HepG2 (cell line): ENCODE data around the gene ANK3. TPM values are rescaled to one million over a fixed set of nuclear protein-coding genes. Genes with fewer than 3 reads are reported as not detected.

Experiments
- ATAC-seq: fragments of 200-7000 bp; cut with Tn5 transposase; 3 replicates; pipeline ENCODE4 v1.9.1; 2020; ENCODE audit warnings: mild to moderate bottlenecking, moderate library complexity
- BruUV-seq: library from RNA; stranded (reverse); fragments of 400-500 nt; replicated peaks from 2 replicates; lab custom pipeline; 2021; lab: Mats Ljungman, UMichigan
- CTCF ChIA-PET: fragments of 300-600 bp; formaldehyde crosslinking; extraction: SDS; loops from one replicate; lab custom pipeline; 2021; ENCODE audit warnings: low total read pairs, inconsistent platforms, low intra/inter-chr PET ratio; lab: Yijun Ruan, JAX
- POLR2A ChIA-PET: fragments of 350-600 bp; sonication (Branson Sonifier 250); formaldehyde crosslinking; loops from one replicate; lab custom pipeline; 2020; ENCODE audit warnings: antibody characterized with exemption, inconsistent platforms; lab: Yijun Ruan, JAX
- DNase-seq: peaks from one replicate; pipeline ENCODE4 v3.0.0-alpha.2; 2015; ENCODE audit warnings: low spot score
- FAIRE-seq: peaks from 3 replicates; lab custom pipeline; 2011; peaks lifted over from hg19 to GRCh38; lab: Jason Lieb, UNC
- H2AFZ ChIP-seq: one replicate; pipeline ENCODE4 v1.6.1; 2011; ENCODE audit warnings: low read length, inconsistent platforms
- H3K27ac ChIP-seq: fragments of 300-600 bp; 3 replicates; pipeline ENCODE4 v1.8.0; 2011; ENCODE audit warnings: mixed run types, mild to moderate bottlenecking, mixed read lengths, low read length, inconsistent platforms; ENCODE audit not compliant: insufficient read depth; ENCODE audit errors: extremely low read length
- H3K27me3 ChIP-seq, 2 experiments: fragments of 200-600 bp in 1 of 2; 2 replicates in 1 of 2; 3 replicates in 1 of 2; pipeline versions ENCODE4 v1.6.0 to v1.8.0; 2011; ENCODE audit warnings: low read length in 2 of 2, mild to moderate bottlenecking in 2 of 2, moderate library complexity in 2 of 2, inconsistent platforms in 1 of 2; ENCODE audit not compliant: insufficient read depth in 2 of 2, control insufficient read depth in 1 of 2
- H3K36me3 ChIP-seq, 2 experiments: fragments of 200-600 bp in 1 of 2; replicated peaks in 1 of 2; 2 replicates in 1 of 2; 3 replicates in 1 of 2; pipeline versions ENCODE4 v1.5.1 to v1.8.0; 2011; ENCODE audit warnings: low read length in 2 of 2, inconsistent platforms in 1 of 2; ENCODE audit not compliant: insufficient read depth in 2 of 2, control insufficient read depth in 1 of 2
- H3K4me1 ChIP-seq: 2 replicates; pipeline ENCODE4 v1.5.1; 2012; ENCODE audit warnings: low read length, inconsistent platforms; ENCODE audit not compliant: insufficient read depth
- H3K4me2 ChIP-seq: 2 replicates; pipeline ENCODE4 v1.6.0; 2011; ENCODE audit warnings: low read depth, low read length, inconsistent platforms
- H3K4me3 ChIP-seq, 3 experiments: fragments of 200-600 bp in 1 of 3; sonication (generic), shearing (Covaris generic) in 1 of 3; replicated peaks in 1 of 3; 2 replicates each; pipeline ENCODE4 v1.5.1; 2011 to 2016; ENCODE audit warnings: low read length in 3 of 3, inconsistent platforms in 2 of 3, low read depth in 2 of 3, mild to moderate bottlenecking in 2 of 3, control low read depth in 1 of 3, mixed read lengths in 1 of 3; ENCODE audit not compliant: insufficient read depth in 1 of 3
- H3K79me2 ChIP-seq: one replicate; pipeline ENCODE4 v1.6.1; 2011; ENCODE audit warnings: low read length, inconsistent platforms; ENCODE audit not compliant: insufficient read depth
- H3K9ac ChIP-seq: 2 replicates; pipeline ENCODE4 v1.6.0; 2011; ENCODE audit warnings: mild to moderate bottlenecking, low read depth, low read length, inconsistent platforms; ENCODE audit not compliant: insufficient read depth
- H3K9me3 ChIP-seq: 2 replicates; pipeline ENCODE4 v1.5.1; 2012; ENCODE audit warnings: mild to moderate bottlenecking, low read length
- H4K20me1 ChIP-seq: 2 replicates; pipeline ENCODE4 v1.6.0; 2011; ENCODE audit warnings: inconsistent platforms, mild to moderate bottlenecking, low read length, moderate library complexity; ENCODE audit not compliant: insufficient read depth
- ADNP ChIP-seq: sonication (generic); formaldehyde crosslinking; IDR thresholded peaks from 2 replicates; pipeline ENCODE4 v1.4.0; 2020; ENCODE audit warnings: missing genetic modification reagents
- ASH2L ChIP-seq: fragments of 300-600, 200-600 bp; sonication (generic); IDR thresholded peaks from 2 replicates; pipeline ENCODE4 v1.7.0; 2017; ENCODE audit warnings: low read depth, mild to moderate bottlenecking, moderate library complexity, mixed read lengths, low read length; ENCODE audit not compliant: insufficient read length
- ATF1 ChIP-seq: IDR thresholded peaks from 2 replicates; pipeline ENCODE4 v1.6.1; 2016; ENCODE audit warnings: mild to moderate bottlenecking, control low read depth
- CTCF ChIP-seq: sonication (generic); formaldehyde crosslinking; IDR thresholded peaks from 2 replicates; pipeline ENCODE4 v1.5.0; 2020; ENCODE audit warnings: mild to moderate bottlenecking, missing genetic modification reagents, moderate library complexity
- GLI4 ChIP-seq: sonication (generic); formaldehyde crosslinking; IDR thresholded peaks from 2 replicates; pipeline ENCODE4 v1.5.1; 2020; ENCODE audit warnings: missing genetic modification reagents, mild to moderate bottlenecking, moderate library complexity, borderline replicate concordance
- HIVEP1 ChIP-seq: sonication (generic); formaldehyde crosslinking; IDR thresholded peaks from 2 replicates; pipeline ENCODE4 v1.4.0; 2020; ENCODE audit warnings: mild to moderate bottlenecking, missing genetic modification reagents
- IRF9 ChIP-seq: sonication (generic); formaldehyde crosslinking; IDR thresholded peaks from 2 replicates; pipeline ENCODE4 v1.8.0; 2022; ENCODE audit warnings: missing genetic modification reagents, mild to moderate bottlenecking, borderline replicate concordance
- NCOA1 ChIP-seq: sonication (generic); formaldehyde crosslinking; IDR thresholded peaks from 2 replicates; pipeline ENCODE4 v1.9.0; 2021; ENCODE audit warnings: missing genetic modification reagents
- ZBTB2 ChIP-seq: sonication (generic); formaldehyde crosslinking; IDR thresholded peaks from 2 replicates; pipeline ENCODE4 v1.8.0; 2022; ENCODE audit warnings: low read depth, missing genetic modification reagents
- ZFP36L1 ChIP-seq: sonication (generic); formaldehyde crosslinking; IDR thresholded peaks from 2 replicates; pipeline ENCODE4 v1.8.0; 2022; ENCODE audit warnings: mild to moderate bottlenecking, missing genetic modification reagents, moderate library complexity
- ZNF180 ChIP-seq: sonication (generic); formaldehyde crosslinking; IDR thresholded peaks from 2 replicates; pipeline ENCODE4 v1.4.0; 2020; ENCODE audit warnings: low read depth, missing genetic modification reagents, borderline replicate concordance
- ZNF607 ChIP-seq: sonication (generic); formaldehyde crosslinking; IDR thresholded peaks from 2 replicates; pipeline ENCODE4 v1.5.1; 2020; ENCODE audit warnings: missing genetic modification reagents, mild to moderate bottlenecking, borderline replicate concordance
- ZNF816 ChIP-seq: sonication (generic); formaldehyde crosslinking; IDR thresholded peaks from 2 replicates; pipeline ENCODE4 v1.8.0; 2022; ENCODE audit warnings: missing genetic modification reagents, mild to moderate bottlenecking, borderline replicate concordance
- whole genome bisulfite sequencing: methylation state at CpG from one replicate; pipeline ENCODE4 v1.1.6; 2017; ENCODE audit warnings: low lambda C conversion rate; 5-methylcytosine and 5-hydroxymethylcytosine counted together
- in situ Hi-C: cut with HindIII; loops from 2 replicates; pipeline ENCODE4 v1.10.0; 2017; ENCODE audit warnings: low pct_unique_long_range_greater_than_20kb; ENCODE audit not compliant: extremely low pct_ligation_motif_present
- intact Hi-C: fragments of 100-400 bp; cut with micrococcal nuclease; formaldehyde crosslinking; loops from one replicate; pipeline ENCODE4 v1.10.0; 2022; ENCODE audit not compliant: unreplicated experiment
- polyA plus RNA-seq, 8 experiments: library from polyadenylated mRNA; depleted of rRNA in 3 of 8; stranded (reverse) in 7 of 8; unstranded in 1 of 8; fragments of >200 nt; fragmentation: Illumina TruSeq in 4 of 8; extraction: Trizol in 4 of 8; gene quantifications; 2 replicates each; pipeline versions ENCODE4 v1.2.1 to v1.2.3, GENCODE V29; 2011 to 2016; ENCODE audit warnings: low read depth in 4 of 8, missing spikeins in 1 of 8, mixed read lengths in 1 of 8; ENCODE audit not compliant: insufficient read depth in 1 of 8
- total RNA-seq, 5 experiments: library from RNA; depleted of rRNA; stranded (reverse); fragments of >200 nt; fragmentation: Illumina TruSeq; extraction: Trizol; gene quantifications; 2 replicates each; pipeline ENCODE4 v1.2.3, GENCODE V29; 2016; ENCODE audit warnings: low read depth in 1 of 5

The ANK3 gene
- total and polyA plus RNA-seq, 2 of the 13 experiments (the other 11 are each of a cell fraction or from before 2014, with no cell fraction given), result not detected

- H3K36me3 ChIP-seq, result no peaks in the 10 kb centered on the region
- H4K20me1 ChIP-seq, result no peaks in the 10 kb centered on the region
- no peak overlapping the region for H3K4me3 ChIP-seq
- ATAC-seq (no peak), FAIRE-seq (no peak), DNase-seq (no peak)
- peaks cover 27% of the 10 kb centered on the region for H3K4me1 ChIP-seq
- no peaks in the 10 kb centered on the region for H3K79me2 ChIP-seq
- no peaks in the 10 kb centered on the region for H3K9me3 ChIP-seq
- ChIA-PET POLR2A (no interaction called here), CTCF (no interaction called here)
- no peak overlapping the region for H3K4me2 ChIP-seq
- in situ Hi-C loops (no loop called here), intact Hi-C loops (no loop called here)
- 31% methylated on average over 4 of the region's 4 CpGs for WGBS
- no peak overlapping the region for H2AFZ ChIP-seq
- H3K9ac ChIP-seq, result no peak overlapping the region
- TF ChIP-seq IRF9 (no peak), ZNF607 (no peak), ASH2L (no peak), ZNF180 (CRISPR knock-in tag) (no peak), GLI4 (CRISPR knock-in tag) (no peak), NCOA1 (CRISPR knock-in tag) (no peak), ADNP (no peak), HIVEP1 (CRISPR knock-in tag) (no peak), ATF1 (CRISPR knock-in tag) (no peak)
- H3K27ac ChIP-seq, result no peak overlapping the region
- no peaks in the 10 kb centered on the region for H3K27me3 ChIP-seq
- BruUV-seq, result no TSS peak
Measured at GRCh38 chr10:60424971-60425370, 35.3 kb upstream of the ANK3 start.

GRCh38 chr10:60423920-60424319 lies 34.2 kb upstream of the ANK3 start:
- ChIA-PET POLR2A (no interaction called here), CTCF (no interaction called here)
- Histone ChIP-seq H3K27me3 (0 out of 5 replicates have a peak, but pooled peaks cover 0 to 2% of the 10 kb centered on the region in 2 experiments), H2AFZ (no peak overlapping the region), H3K9ac (no peak overlapping the region), H3K4me2 (no peak overlapping the region), H3K36me3 (no peaks in the 10 kb centered on the region), H3K79me2 (no peaks in the 10 kb centered on the region), H3K27ac (no peak overlapping the region), H3K9me3 (no peaks in the 10 kb centered on the region), H4K20me1 (no peaks in the 10 kb centered on the region), H3K4me3 (no peak overlapping the region), H3K4me1 (peaks cover 27% of the 10 kb centered on the region)
- in situ Hi-C loops (no loop called here), intact Hi-C loops (no loop called here)
- ATAC-seq, result no peak
- WGBS, result 84% methylated on average over 1 of the region's 1 CpG
- BruUV-seq, result no TSS peak
- no peak for TF ChIP-seq ZBTB2
- TF ChIP-seq ZFP36L1 (CRISPR knock-in tag), result no peak
- TF ChIP-seq CTCF, result no peak
- no peak for TF ChIP-seq ZNF816 (CRISPR knock-in tag)
- DNase-seq, result no peak
- FAIRE-seq, result no peak
